NAMALWA (cell line): ENCODE data around the gene RUNX3.
"Not testable (repeated sequence)": the region's sequence is repeated elsewhere in the genome, so short reads cannot be mapped to it uniquely, and the experiment has no call there.

Source experiments
- DNase-seq: peaks from one replicate; pipeline ENCODE4 v3.0.0-alpha.2; 2015; ENCODE audit warnings: low spot score

RUNX3 gene

GRCh38 chr1:24912376-24913273 is 17.5 kb downstream of the RUNX3 start:
- no peak for DNase-seq

- no peak for DNase-seq
Measured at GRCh38 chr1:24911651-24912155, 18.4 kb downstream of the RUNX3 start.

GRCh38 chr1:24910751-24911650 is 19.1 kb downstream of the RUNX3 start:
- no peak for DNase-seq

GRCh38 chr1:24910210-24910609 is 19.9 kb downstream of the RUNX3 start:
- DNase-seq, result no peak

DNA sequence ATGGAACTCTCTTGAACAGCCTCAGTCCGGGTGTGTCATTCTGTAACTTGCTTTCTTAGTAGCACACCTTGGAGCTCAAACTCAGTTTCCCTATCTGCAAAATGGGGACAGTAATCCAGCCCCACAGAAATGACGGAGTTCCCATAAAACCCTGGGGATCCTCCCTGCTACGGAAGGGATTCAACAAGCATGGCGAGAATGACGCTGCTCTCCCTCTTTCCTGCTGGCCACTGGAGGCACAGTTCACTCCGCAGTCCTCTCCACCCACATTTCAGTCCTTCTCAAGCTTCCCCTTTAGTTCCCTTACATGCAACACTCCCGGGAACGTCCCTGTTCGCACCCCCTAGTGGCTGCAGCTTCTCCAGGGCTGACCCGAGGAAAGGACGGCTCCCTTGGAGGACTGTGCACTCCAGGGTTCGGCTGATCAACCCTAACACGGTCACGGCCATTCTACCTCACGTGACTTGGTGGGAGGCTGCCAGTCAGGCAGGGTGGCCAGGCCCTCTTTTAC is 20.6 kb downstream of the RUNX3 start:
- DNase-seq, result no peak

DNA sequence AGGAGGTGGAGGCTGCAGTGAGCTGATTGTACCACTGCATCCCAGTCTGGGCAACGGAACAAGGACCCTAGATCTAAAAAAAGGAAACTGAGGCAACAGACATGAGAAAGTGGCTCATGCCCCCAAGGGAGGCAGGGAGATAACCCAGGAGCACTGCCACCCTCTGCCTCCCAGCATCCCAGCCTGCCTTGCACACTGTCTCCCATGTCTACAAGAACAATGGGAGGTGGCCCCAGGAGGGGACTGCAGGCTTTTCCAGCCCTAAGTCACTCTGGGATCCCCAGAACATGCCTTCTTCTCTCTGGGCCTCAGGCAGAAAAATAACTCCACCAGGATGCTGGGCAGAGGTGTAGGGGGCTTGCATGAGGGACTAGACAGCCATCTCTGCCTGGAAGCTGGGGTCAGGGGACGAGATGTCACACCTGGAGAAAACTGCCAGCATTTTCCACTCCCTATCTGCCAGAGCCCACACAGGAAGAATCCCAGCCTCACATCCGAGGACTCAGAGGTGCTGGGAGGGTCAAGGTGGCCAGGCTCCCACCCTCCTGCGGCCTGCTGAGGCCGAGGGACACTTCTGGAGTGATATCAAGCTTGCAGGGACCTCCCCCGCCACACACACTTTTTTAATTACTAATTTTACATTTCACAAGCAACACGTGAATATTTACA is 21.4 kb downstream of the RUNX3 start:
- DNase-seq, result no peak

DNA sequence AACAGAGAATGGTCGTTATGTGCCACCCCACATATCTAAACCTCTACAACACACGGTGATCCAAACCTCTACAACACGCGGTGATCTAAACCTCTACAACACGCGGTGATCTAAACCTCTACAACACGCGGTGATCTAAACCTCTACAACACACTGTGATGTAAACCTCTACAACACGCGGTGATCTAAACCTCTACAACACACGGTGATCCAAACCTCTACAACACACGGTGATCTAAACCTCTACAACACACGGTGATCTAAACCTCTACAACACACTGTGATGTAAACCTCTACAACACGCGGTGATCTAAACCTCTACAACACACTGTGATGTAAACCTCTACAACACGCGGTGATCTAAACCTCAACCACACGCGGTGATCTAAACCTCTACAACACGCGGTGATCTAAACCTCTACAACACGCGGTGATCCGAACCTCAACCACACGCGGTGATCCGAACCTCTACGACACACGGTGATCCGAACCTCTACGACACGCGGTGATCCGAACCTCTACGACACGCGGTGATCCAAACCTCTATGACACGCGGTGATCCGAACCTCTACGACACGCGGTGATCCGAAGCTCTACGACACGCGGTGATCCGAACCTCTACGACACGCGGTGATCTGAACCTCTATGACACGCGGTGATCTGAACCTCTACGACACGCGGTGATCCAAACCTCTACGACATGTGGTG is 22.3 kb downstream of the RUNX3 start:
- DNase-seq, result not testable (repeated sequence)

- DNase-seq, result no peak
Measured at GRCh38 chr1:24906760-24907490, 23.2 kb downstream of the RUNX3 start.

GRCh38 chr1:24905979-24906720 is 23.9 kb downstream of the RUNX3 start:
- DNase-seq, result no peak

DNA sequence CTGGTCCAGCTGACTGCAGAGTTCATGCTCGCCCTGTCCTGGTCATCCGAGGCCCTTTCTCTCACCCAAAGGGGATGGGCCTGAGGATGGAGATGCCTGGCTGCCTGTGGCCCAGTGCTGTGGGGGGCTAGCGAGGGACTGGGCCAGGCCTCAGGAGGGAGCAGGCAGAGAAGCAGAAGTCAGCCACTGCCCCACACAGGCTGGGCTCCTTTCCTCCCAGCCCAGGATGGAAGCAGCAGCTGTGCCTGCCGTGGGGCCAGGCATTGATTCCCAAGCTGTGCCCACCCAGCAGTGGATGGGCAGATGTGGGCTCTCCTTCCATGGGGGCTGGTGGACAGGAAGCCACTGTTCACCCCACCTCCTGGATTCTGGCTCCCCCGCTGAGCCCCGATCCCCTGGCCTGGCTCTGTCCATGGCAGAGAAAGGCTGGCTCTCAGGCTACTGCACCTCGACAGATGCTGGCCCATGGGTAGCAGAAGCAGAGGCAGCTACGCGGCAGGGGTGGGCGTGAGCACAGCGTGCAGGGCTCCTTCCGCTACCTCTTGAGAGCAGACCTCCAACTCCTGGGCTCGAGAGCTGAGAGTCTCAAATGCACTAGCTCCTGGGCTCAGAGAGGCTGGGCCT is 24.6 kb downstream of the RUNX3 start:
- no peak for DNase-seq

DNA sequence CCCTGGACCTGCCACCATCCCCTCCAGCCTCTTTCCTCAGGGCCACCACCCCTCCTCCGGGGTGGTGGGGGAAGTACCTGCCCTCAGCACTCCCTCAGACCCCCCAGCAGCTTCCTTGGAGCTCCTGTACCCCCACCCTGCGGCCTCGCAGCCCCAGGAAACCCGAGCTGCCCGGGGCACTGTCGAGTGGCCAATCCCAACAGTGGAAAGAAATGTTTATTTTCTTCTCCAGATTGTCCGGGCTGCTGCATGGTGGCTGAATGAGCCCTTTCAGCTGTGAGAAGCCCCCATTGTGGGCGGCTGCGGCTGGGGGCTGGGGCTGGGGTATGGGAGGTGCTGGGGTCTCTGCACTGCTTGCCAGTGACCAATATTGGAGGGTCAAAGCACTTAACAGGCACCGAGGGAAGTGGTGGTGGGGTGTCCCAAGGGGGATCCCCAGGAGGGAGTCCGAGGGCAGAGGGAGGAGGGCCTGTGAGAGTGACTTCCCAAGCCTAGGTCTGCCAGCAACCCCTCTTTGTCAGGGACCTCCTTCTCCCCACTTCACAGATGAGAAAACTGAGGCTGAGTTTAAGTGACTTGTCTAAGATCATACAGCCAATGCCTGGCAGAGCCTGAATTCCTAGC is 25.2 kb downstream of the RUNX3 start:
- no peak for DNase-seq

- no peak for DNase-seq
Measured at GRCh38 chr1:24903955-24904730, 25.9 kb downstream of the RUNX3 start.

DNA sequence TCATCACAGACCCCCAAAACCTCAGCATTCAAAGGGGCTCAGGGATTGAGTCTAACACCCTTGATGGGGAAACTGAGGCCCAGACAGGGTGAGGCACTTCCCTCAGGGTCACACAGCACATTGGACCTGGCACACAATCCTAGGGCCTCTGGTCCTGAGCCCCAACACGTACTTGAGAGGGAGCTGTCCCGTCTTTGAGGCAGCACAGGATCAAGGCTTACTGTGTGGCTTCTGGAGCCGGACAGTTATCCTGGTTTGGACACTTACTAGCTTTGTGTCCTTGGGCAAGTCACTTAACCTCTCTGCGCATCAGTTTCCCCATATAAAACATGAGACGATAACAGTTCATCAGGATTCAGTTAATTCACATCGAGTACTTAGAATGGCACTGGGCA is 26.5 kb downstream of the RUNX3 start:
- no peak for DNase-seq

DNA sequence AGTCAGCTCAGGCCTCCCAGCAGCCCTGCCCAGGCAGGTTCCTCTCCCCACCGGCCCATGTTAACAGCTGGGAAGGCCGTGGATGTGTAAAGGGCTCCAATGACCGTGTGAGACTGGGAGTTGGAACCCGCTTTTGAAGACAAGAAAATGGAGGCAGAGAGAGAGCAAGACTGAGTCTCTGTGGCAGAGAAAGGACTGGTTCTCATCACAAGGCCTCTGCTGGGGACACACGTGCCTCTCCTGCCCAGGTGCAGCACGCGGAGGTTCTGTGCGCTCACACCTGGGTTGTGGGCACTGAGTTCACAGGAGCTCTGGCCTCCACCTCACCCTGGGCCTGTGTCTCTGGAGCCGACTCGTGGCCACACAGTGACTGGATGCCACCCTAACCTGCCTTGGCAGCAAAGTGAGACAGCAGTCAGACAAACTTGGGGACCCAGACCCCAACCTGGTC is 27.0 kb downstream of the RUNX3 start:
- DNase-seq, result no peak

DNA sequence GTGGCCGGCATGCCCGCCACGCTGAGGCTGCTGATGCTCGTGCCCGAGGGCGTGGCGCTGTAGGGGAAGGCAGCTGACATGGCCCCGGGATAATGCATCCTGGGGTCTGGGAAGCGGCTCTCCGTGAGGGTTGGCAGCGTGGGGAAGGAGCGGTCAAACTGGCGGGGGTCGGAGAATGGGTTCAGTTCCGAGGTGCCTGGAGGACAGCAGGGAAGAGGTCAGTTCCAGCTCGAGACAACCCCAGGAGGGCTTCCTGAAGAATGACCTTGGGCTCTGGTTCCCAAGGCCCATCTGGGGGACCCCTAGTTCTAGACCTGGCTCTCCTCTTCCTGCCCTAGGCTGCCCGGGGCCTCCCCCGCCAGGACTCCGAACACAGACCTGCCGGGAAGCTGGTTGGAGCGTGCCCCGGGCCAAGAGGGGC is 27.6 kb downstream of the RUNX3 start:
- DNase-seq, result no peak

- no peak for DNase-seq
Measured at GRCh38 chr1:24901791-24902470, 28.1 kb downstream of the RUNX3 start.

- no peak for DNase-seq
Measured at GRCh38 chr1:24900985-24901781, 28.9 kb downstream of the RUNX3 start.
